OCI-LY1 (cell line): ENCODE results near the gene SLC47A2.

Source experiments
- CTCF ChIP-seq: fragments of 200-600 bp; sonication (generic), shearing (Covaris generic); IDR thresholded peaks from 2 replicates; pipeline ENCODE4 v1.5.1; 2017; ENCODE audit warnings: mild to moderate bottlenecking, antibody characterized with exemption, low read length, moderate library complexity, mixed read lengths
- EZH2 ChIP-seq: fragments of 200-600 bp; sonication (generic), shearing (Covaris generic); IDR thresholded peaks from 2 replicates; pipeline ENCODE4 v1.8.0; 2017; ENCODE audit warnings: borderline replicate concordance, mixed run types, mild to moderate bottlenecking, antibody characterized with exemption, low read length, moderate library complexity, mixed read lengths

GRCh38 chr17:19755821-19756510, 39.6 kb upstream of the SLC47A2 start:
- no peak for TF ChIP-seq CTCF
- TF ChIP-seq EZH2, result no peak
